H1 (cell line): ENCODE data around the gene SLC22A23. TPM values are rescaled to one million over a fixed set of nuclear protein-coding genes. Genes with fewer than 3 reads are reported as not detected.

Source experiments
- HDAC6 ChIP-seq: IDR thresholded peaks from one replicate; pipeline ENCODE4 v1.7.1; 2012; ENCODE audit warnings: low read depth, mild to moderate bottlenecking, inconsistent platforms, low read length, moderate library complexity
- polyA plus RNA-seq, 7 experiments: library from polyadenylated mRNA; depleted of rRNA in 3 of 7; stranded (reverse) in 5 of 7; unstranded in 2 of 7; fragments of >200 nt in 5 of 7; fragments of 200-250 nt in 2 of 7; gene quantifications; 1 replicate in 5 of 7; 2 replicates in 1 of 7; 4 replicates in 1 of 7; pipeline versions ENCODE4 v1.2.1 to v1.2.3, GENCODE V29; 2011 to 2013; ENCODE audit warnings: missing spikeins in 2 of 7, mixed read lengths in 2 of 7
- total RNA-seq: library from RNA; stranded (reverse); fragmentation: NEBNext Ultra II Directional; extraction: Animal tissue kit (Norgen Biotek cat#: 25700); gene quantifications from 2 replicates; pipeline ENCODE4 v1.2.1, GENCODE V29; 2021

Gene SLC22A23
- total and polyA plus RNA-seq, 2 of the 8 experiments (the other 6 are each of a cell fraction or from before 2014, with no cell fraction given) = 9.9 to 38.4 TPM

DNA sequence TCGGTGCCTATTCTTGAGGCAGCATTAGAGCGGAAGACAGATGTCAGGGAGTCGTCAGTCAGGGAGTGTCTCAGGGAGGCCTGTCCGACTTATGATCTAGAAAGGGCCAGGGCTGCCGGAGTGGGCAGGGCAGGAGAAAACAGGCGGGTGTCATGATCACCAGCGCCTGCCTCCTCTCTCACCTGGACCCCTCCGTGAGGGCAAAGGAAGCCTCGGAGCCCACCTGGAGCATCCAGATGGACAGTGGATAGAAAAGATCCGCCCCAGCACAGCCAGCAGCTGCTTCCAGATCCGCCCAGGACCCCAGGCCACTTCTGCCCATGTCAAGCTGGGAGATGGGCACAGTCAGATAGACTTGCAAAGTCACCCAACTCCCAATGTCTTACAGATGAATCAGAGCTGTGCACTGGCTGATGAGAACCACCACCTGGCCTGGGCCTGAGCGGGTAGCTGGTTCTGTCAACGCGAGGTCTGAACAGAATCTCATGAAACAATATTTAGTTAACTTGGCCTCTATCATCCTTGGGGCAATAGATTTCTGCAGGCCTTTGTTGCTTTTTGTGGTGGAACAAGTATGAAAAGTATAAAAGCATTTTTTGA, 175.9 kb downstream of the SLC22A23 start (continued):
- TF ChIP-seq HDAC6 = no peak
